ENCODE results near the gene HECW1. TPM values are rescaled to one million over a fixed set of nuclear protein-coding genes. Genes with fewer than 3 reads are reported as not detected.

Gene HECW1
- total RNA-seq, 1 donor from 2014 or later: 0.11 TPM

- Histone ChIP-seq H3K36me3 (no peaks in the 10 kb centered on the region), H3K4me1 (peaks cover 40% of the 10 kb centered on the region), H4K20me1 (ENCODE audit: low read depth) (no peaks in the 10 kb centered on the region), H3F3A (ENCODE audit: low read depth) (peaks cover under 1% of the 10 kb centered on the region), H3K4me2 (no peak overlapping the region), H3K27me3 (no peaks in the 10 kb centered on the region), H3K9me3 (ENCODE audit: low read depth) (no peaks in the 10 kb centered on the region), H3K79me2 (ENCODE audit: low read depth) (no peaks in the 10 kb centered on the region), H3K27ac (no peak overlapping the region), H3K4me3 (no peak overlapping the region), H3K9ac (no peak overlapping the region), H2AFZ (replicated peaks) (no peak overlapping the region)
- no peaks in the 10 kb centered on the region for H3K9me3 Mint-ChIP-seq
- TF ChIP-seq CTCF (IDR thresholded peaks at IDR 0.05): no peak
- TF ChIP-seq EZH2phosphoT487 (IDR thresholded peaks at IDR 0.05): no peak
- no peak for TF ChIP-seq EZH2 (IDR thresholded peaks at IDR 0.05)
- DNase-seq (ENCODE audit: low spot score): no peak
- H3K36me3 Mint-ChIP-seq: no peaks in the 10 kb centered on the region
- peaks cover 31% of the 10 kb centered on the region for H3K4me1 Mint-ChIP-seq
- no peak overlapping the region for H3K4me3 Mint-ChIP-seq
- H3K27ac Mint-ChIP-seq: no peak overlapping the region
- H3K27me3 Mint-ChIP-seq (ENCODE audit: insufficient read depth, low read depth): peaks cover 2% of the 10 kb centered on the region
These were observed 187.7 kb downstream of the HECW1 start for GRCh38 chr7:43300121-43300520.

- peaks cover 20% of the 10 kb centered on the region for H3K4me1 Mint-ChIP-seq
- no peak overlapping the region for H3K4me2 ChIP-seq
- no peaks in the 10 kb centered on the region for H3K27me3 ChIP-seq
- H3K27ac ChIP-seq: no peak overlapping the region
- H3F3A ChIP-seq (ENCODE audit: low read depth): no peaks in the 10 kb centered on the region
- H3K9ac ChIP-seq: no peak overlapping the region
- no peaks in the 10 kb centered on the region for H3K79me2 ChIP-seq (ENCODE audit: low read depth)
- no peaks in the 10 kb centered on the region for H3K9me3 ChIP-seq (ENCODE audit: low read depth)
- DNase-seq (ENCODE audit: low spot score): no peak
- peaks cover 2% of the 10 kb centered on the region for H3K27me3 Mint-ChIP-seq (ENCODE audit: insufficient read depth, low read depth)
- H3K4me3 Mint-ChIP-seq: peak overlapping the region; percentile 41
- no peak overlapping the region for H3K27ac Mint-ChIP-seq
- no peaks in the 10 kb centered on the region for H3K36me3 ChIP-seq
- no peaks in the 10 kb centered on the region for H3K36me3 Mint-ChIP-seq
- H3K4me1 ChIP-seq: peaks cover 26% of the 10 kb centered on the region
- no peak overlapping the region for H2AFZ ChIP-seq (replicated peaks)
- no peaks in the 10 kb centered on the region for H3K9me3 Mint-ChIP-seq
- TF ChIP-seq CTCF (IDR thresholded peaks at IDR 0.05): no peak
- TF ChIP-seq EZH2phosphoT487 (IDR thresholded peaks at IDR 0.05): no peak
- no peak for TF ChIP-seq EZH2 (IDR thresholded peaks at IDR 0.05)
- H3K4me3 ChIP-seq: no peak overlapping the region
- no peaks in the 10 kb centered on the region for H4K20me1 ChIP-seq (ENCODE audit: low read depth)
These were observed 189.8 kb downstream of the HECW1 start for GRCh38 chr7:43302211-43302711.

- H3K4me1 Mint-ChIP-seq: peaks cover 21% of the 10 kb centered on the region
- no peaks in the 10 kb centered on the region for H3K27me3 ChIP-seq
- no peak overlapping the region for H3K27ac ChIP-seq
- H3K27me3 Mint-ChIP-seq (ENCODE audit: insufficient read depth, low read depth): peaks cover 2% of the 10 kb centered on the region
- no peaks in the 10 kb centered on the region for H3K9me3 Mint-ChIP-seq
- no peaks in the 10 kb centered on the region for H3K36me3 Mint-ChIP-seq
- no peak overlapping the region for H3K9ac ChIP-seq
- H3K4me2 ChIP-seq: no peak overlapping the region
- H4K20me1 ChIP-seq (ENCODE audit: low read depth): no peaks in the 10 kb centered on the region
- H3K27ac Mint-ChIP-seq: peak overlapping the region; percentile 46
- H3K4me3 Mint-ChIP-seq: peak overlapping the region; percentile 41
- H3K79me2 ChIP-seq (ENCODE audit: low read depth): no peaks in the 10 kb centered on the region
- H3K9me3 ChIP-seq (ENCODE audit: low read depth): no peaks in the 10 kb centered on the region
- H3K4me1 ChIP-seq: peaks cover 29% of the 10 kb centered on the region
- H3K36me3 ChIP-seq: no peaks in the 10 kb centered on the region
- H3K4me3 ChIP-seq: no peak overlapping the region
- H3F3A ChIP-seq (ENCODE audit: low read depth): no peaks in the 10 kb centered on the region
- peak overlapping the region; percentile 57 for H2AFZ ChIP-seq (replicated peaks)
- TF ChIP-seq EZH2 (IDR thresholded peaks at IDR 0.05): no peak
- TF ChIP-seq EZH2phosphoT487 (IDR thresholded peaks at IDR 0.05): no peak
- no peak for TF ChIP-seq CTCF (IDR thresholded peaks at IDR 0.05)
- DNase-seq (ENCODE audit: low spot score): no peak
These were observed 190.5 kb downstream of the HECW1 start for GRCh38 chr7:43302773-43303460.

Measured in neural progenitor cell (in vitro differentiated cells).